CD4-positive, alpha-beta T cell (primary cell): ENCODE results near the gene TNS3. TPM values are rescaled to one million over a fixed set of nuclear protein-coding genes. Genes with fewer than 3 reads are reported as not detected.

ENCODE experiments used
- ATAC-seq: fragments of 200-7000 bp; cut with Tn5 transposase; one replicate; pipeline ENCODE4 v1.10.0; 2022; ENCODE audit warnings: mild to moderate bottlenecking; ENCODE audit not compliant: poor library complexity
- CTCF ChIA-PET: fragments of 350-600 bp; sonication (Branson Sonifier 250); formaldehyde crosslinking; loops from one replicate; lab custom pipeline; 2021; ENCODE audit warnings: antibody characterized with exemption, inconsistent platforms; lab: Charles Lee
- POLR2A ChIA-PET: fragments of 350-600 bp; sonication (Branson Sonifier 250); formaldehyde crosslinking; loops from one replicate; lab custom pipeline; 2021; ENCODE audit warnings: antibody characterized with exemption, inconsistent platforms; lab: Charles Lee
- DNase-seq, 14 experiments: peaks; one replicate each; pipeline ENCODE4 v3.0.0-alpha.2; 2013 to 2020; ENCODE audit warnings: mixed read lengths in 2 of 14
- H3K27ac ChIP-seq, 2 donors: one replicate each; pipeline versions ENCODE4 v1.5.1 to v1.7.0; 2013; ENCODE audit warnings: low read length in 2 of 2, low read depth in 1 of 2, mild to moderate bottlenecking in 1 of 2
- H3K27me3 ChIP-seq, 2 experiments: 1 replicate in 1 of 2; 2 replicates in 1 of 2; pipeline versions ENCODE4 v1.6.1 to v1.7.0; 2013; ENCODE audit warnings: low read length in 2 of 2, control low read depth in 1 of 2, mild to moderate bottlenecking in 1 of 2, moderate library complexity in 1 of 2; ENCODE audit not compliant: insufficient read depth in 2 of 2, control insufficient read depth in 1 of 2
- H3K36me3 ChIP-seq: one replicate; pipeline ENCODE4 v1.6.1; 2013; ENCODE audit warnings: low read length, control low read depth; ENCODE audit not compliant: insufficient read depth
- H3K4me1 ChIP-seq: one replicate; pipeline ENCODE4 v1.6.1; 2013; ENCODE audit warnings: low read length, control low read depth; ENCODE audit not compliant: insufficient read depth
- H3K4me3 ChIP-seq: one replicate; pipeline ENCODE4 v1.5.1; 2013; ENCODE audit warnings: mild to moderate bottlenecking, low read length, moderate library complexity
- H3K9me3 ChIP-seq, 2 experiments: 1 replicate in 1 of 2; 2 replicates in 1 of 2; pipeline versions ENCODE4 v1.6.1 to v1.7.0; 2013; ENCODE audit warnings: low read length in 2 of 2, mild to moderate bottlenecking in 2 of 2, control low read depth in 1 of 2, moderate library complexity in 1 of 2; ENCODE audit not compliant: control insufficient read depth in 1 of 2, insufficient read depth in 1 of 2
- H3K27ac Mint-ChIP-seq: one replicate; pipeline ENCODE4 v1.8.0; 2020; ENCODE audit warnings: mixed read lengths
- H3K27me3 Mint-ChIP-seq: one replicate; pipeline ENCODE4 v1.8.0; 2021; ENCODE audit warnings: mixed read lengths
- H3K36me3 Mint-ChIP-seq: one replicate; pipeline ENCODE4 v1.8.0; 2021; ENCODE audit warnings: low read depth, mixed read lengths
- H3K4me1 Mint-ChIP-seq: one replicate; pipeline ENCODE4 v1.8.0; 2021; ENCODE audit warnings: low read depth, mixed read lengths
- H3K4me3 Mint-ChIP-seq: one replicate; pipeline ENCODE4 v1.8.0; 2020; ENCODE audit warnings: mild to moderate bottlenecking, mixed read lengths
- H3K9me3 Mint-ChIP-seq: one replicate; pipeline ENCODE4 v1.8.0; 2020; ENCODE audit warnings: mixed read lengths
- intact Hi-C, 2 experiments: fragments of 100-400 bp; cut with DNase I in 1 of 2; cut with micrococcal nuclease in 1 of 2; formaldehyde crosslinking; loops; one replicate each; pipeline versions ENCODE4 v1.15.1 to v1.9.0; 2023 to 2025; cut with DNase I, micrococcal nuclease
- total RNA-seq, 174 experiments: library from RNA in 2 of 174; stranded (reverse) in 2 of 174; gene quantifications; one replicate each; pipeline ENCODE4 v1.2.3 and lab custom pipeline; 2021 to 2026
- TF ChIP-seq, protein P1 (sequence below): fragments of 200-600 bp; IDR thresholded peaks from one replicate; pipeline ENCODE4 v1.8.0; 2022; ENCODE audit warnings: antibody characterized with exemption, mild to moderate bottlenecking

The TNS3 gene
- total RNA-seq, 2 experiments from 2014 or later: 0.16 to 0.47 TPM

DNA sequence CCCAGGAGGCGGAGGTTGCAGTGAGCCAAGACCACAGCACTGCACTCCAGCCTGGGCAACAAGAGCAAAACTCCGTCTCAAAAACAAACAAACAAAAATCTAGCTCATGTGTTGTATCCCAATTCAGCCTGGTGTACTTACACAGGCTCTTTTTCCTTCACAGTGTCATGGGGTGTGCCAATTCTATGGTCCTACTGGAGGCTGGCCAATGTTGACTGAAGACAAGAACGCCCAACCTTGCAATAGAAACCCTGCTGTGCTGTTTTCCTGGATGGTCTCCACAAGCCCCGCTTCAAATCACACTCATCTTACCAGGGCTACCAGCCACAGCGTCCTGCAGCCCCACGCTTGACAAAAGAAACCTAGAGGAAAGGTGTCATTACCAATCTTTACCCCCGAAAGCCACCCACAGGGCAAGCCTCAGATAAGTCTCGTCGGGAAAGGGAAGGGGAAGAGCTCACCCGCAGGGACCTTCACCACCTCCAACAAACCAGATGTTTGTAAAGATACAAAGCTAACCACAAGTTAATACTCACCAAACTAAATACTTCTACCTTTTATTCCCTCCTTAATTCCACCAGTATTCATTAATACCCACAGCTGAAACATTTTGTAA is 64.8 kb downstream of the TNS3 start:
- ChIA-PET CTCF (no interaction called here), POLR2A (no interaction called here)
- H3K27ac Mint-ChIP-seq: no peak overlapping the region
- no peaks in the 10 kb centered on the region for H3K4me1 ChIP-seq
- no peak overlapping the region for H3K4me3 ChIP-seq
- intact Hi-C loops: no loop called here
- no peaks in the 10 kb centered on the region for H3K36me3 ChIP-seq
- no peaks in the 10 kb centered on the region for H3K4me1 Mint-ChIP-seq
- H3K4me3 Mint-ChIP-seq: no peak overlapping the region
- TF ChIP-seq, protein P1, sequence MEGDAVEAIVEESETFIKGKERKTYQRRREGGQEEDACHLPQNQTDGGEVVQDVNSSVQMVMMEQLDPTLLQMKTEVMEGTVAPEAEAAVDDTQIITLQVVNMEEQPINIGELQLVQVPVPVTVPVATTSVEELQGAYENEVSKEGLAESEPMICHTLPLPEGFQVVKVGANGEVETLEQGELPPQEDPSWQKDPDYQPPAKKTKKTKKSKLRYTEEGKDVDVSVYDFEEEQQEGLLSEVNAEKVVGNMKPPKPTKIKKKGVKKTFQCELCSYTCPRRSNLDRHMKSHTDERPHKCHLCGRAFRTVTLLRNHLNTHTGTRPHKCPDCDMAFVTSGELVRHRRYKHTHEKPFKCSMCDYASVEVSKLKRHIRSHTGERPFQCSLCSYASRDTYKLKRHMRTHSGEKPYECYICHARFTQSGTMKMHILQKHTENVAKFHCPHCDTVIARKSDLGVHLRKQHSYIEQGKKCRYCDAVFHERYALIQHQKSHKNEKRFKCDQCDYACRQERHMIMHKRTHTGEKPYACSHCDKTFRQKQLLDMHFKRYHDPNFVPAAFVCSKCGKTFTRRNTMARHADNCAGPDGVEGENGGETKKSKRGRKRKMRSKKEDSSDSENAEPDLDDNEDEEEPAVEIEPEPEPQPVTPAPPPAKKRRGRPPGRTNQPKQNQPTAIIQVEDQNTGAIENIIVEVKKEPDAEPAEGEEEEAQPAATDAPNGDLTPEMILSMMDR: no peak
- H3K9me3 Mint-ChIP-seq: no peaks in the 10 kb centered on the region
- no peak for ATAC-seq
- H3K9me3 ChIP-seq: peaks cover 0 to 14% of the 10 kb centered on the region in 2 experiments
- no peak for DNase-seq
- H3K27me3 Mint-ChIP-seq: no peaks in the 10 kb centered on the region
- H3K27me3 ChIP-seq: peaks cover 0 to 3% of the 10 kb centered on the region in 2 experiments
- H3K27ac ChIP-seq: no peak overlapping the region
- no peaks in the 10 kb centered on the region for H3K36me3 Mint-ChIP-seq

DNA sequence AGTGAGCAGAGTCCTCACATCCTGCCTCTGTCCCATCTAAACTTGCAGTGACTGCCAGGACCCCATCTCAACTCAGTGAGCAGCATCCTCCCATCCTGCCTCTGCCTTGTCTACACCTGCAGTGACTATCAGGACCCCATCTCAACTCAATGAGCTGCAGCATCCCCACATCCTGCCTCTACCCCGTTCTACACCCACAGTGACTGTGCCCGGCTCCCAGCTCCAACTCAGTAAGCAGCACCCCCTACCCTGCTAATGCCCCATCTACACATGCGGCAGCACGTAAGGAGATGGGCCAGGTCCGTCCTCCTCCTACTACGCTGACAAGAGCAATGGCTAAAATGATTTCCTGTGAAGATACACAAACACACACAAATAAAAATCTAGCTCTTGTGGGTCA is 65.5 kb downstream of the TNS3 start:
- H3K9me3 Mint-ChIP-seq: no peaks in the 10 kb centered on the region
- peaks cover 0 to 15% of the 10 kb centered on the region in 2 experiments for H3K9me3 ChIP-seq
- TF ChIP-seq, protein P1: no peak
- H3K4me3 Mint-ChIP-seq: no peak overlapping the region
- CTCF ChIA-PET: no interaction called here
- H3K4me3 ChIP-seq: no peak overlapping the region
- no peaks in the 10 kb centered on the region for H3K36me3 ChIP-seq
- H3K4me1 Mint-ChIP-seq: no peaks in the 10 kb centered on the region
- no peaks in the 10 kb centered on the region for H3K4me1 ChIP-seq
- intact Hi-C loops: no loop called here
- no peaks in the 10 kb centered on the region for H3K27me3 Mint-ChIP-seq
- H3K27ac ChIP-seq: no peak overlapping the region
- no peaks in the 10 kb centered on the region for H3K36me3 Mint-ChIP-seq
- POLR2A ChIA-PET: no interaction called here
- DNase-seq (no peak), ATAC-seq (no peak)
- peaks cover 0 to under 1% of the 10 kb centered on the region in 2 experiments for H3K27me3 ChIP-seq
- H3K27ac Mint-ChIP-seq: no peak overlapping the region

DNA sequence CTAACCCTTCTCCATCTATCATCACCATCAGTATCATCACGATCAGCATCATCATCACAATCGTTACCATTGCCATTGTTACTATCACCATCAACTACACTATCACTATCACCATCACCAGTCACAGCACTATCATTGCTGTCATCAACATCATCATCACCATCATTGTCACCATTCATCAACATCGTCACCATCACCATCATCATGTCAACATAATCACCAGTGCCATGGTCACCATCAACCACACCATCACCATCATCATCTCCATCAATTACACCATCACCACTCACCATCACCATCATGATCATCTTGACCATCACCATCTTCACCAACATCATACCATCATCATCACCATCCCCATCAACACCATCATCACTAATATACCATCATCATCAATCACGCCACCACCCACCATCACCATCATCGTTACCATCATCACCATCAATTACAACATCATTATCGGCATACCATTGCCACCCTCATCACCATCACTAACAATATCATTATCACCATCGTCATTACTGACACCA is 66.5 kb downstream of the TNS3 start:
- Mint-ChIP-seq H3K27me3 (no peaks in the 10 kb centered on the region), H3K36me3 (no peaks in the 10 kb centered on the region), H3K27ac (no peak overlapping the region), H3K4me1 (no peaks in the 10 kb centered on the region), H3K4me3 (no peak overlapping the region), H3K9me3 (no peaks in the 10 kb centered on the region)
- Histone ChIP-seq H3K36me3 (no peaks in the 10 kb centered on the region), H3K4me1 (no peaks in the 10 kb centered on the region), H3K27ac (no peak overlapping the region), H3K27me3 (no peaks in the 10 kb centered on the region), H3K9me3 (peaks cover 0 to 16% of the 10 kb centered on the region in 2 experiments), H3K4me3 (no peak overlapping the region)
- DNase-seq: no peak
- CTCF ChIA-PET: no interaction called here
- TF ChIP-seq, protein P1: no peak
- POLR2A ChIA-PET: no interaction called here
- intact Hi-C loops: no loop called here
- no peak for ATAC-seq
